HEK293T (cell line): ENCODE measurements around the gene SLC35G1.

Experiments
- ARNT ChIP-seq: fragments of 450-650 bp; IDR thresholded peaks from 2 replicates; pipeline ENCODE4 v1.6.1; 2017; ENCODE audit warnings: mild to moderate bottlenecking
- BHLHE40 ChIP-seq: fragments of 450-650 bp; IDR thresholded peaks from 2 replicates; pipeline ENCODE4 v1.6.1; 2016; ENCODE audit warnings: mild to moderate bottlenecking, moderate library complexity, borderline replicate concordance
- FOXA1 ChIP-seq: fragments of 450-650 bp; IDR thresholded peaks from 2 replicates; pipeline ENCODE4 v1.6.1; 2016; ENCODE audit warnings: mild to moderate bottlenecking
- FOXK2 ChIP-seq: fragments of 450-650 bp; IDR thresholded peaks from 2 replicates; pipeline ENCODE4 v1.6.1; 2016; ENCODE audit warnings: mild to moderate bottlenecking
- FOXM1 ChIP-seq: fragments of 450-650 bp; IDR thresholded peaks from 2 replicates; pipeline ENCODE4 v1.6.1; 2017; ENCODE audit warnings: mild to moderate bottlenecking, borderline replicate concordance
- HDGF ChIP-seq: fragments of 450-650 bp; IDR thresholded peaks from 2 replicates; pipeline ENCODE4 v1.6.1; 2017; ENCODE audit warnings: antibody characterized with exemption, borderline replicate concordance
- L3MBTL2 ChIP-seq: fragments of 450-650 bp; conservative IDR thresholded peaks from 2 replicates; pipeline ENCODE4 v1.6.1; 2016; ENCODE audit warnings: mild to moderate bottlenecking
- LEF1 ChIP-seq: fragments of 450-650 bp; IDR thresholded peaks from 2 replicates; pipeline ENCODE4 v1.6.1; 2017; ENCODE audit warnings: mild to moderate bottlenecking, borderline replicate concordance
- PKNOX1 ChIP-seq: fragments of 450-650 bp; IDR thresholded peaks from 2 replicates; pipeline ENCODE4 v1.6.1; 2016
- SP1 ChIP-seq: fragments of 450-650 bp; IDR thresholded peaks from 2 replicates; pipeline ENCODE4 v1.6.1; 2017
- SUZ12 ChIP-seq: fragments of 450-650 bp; IDR thresholded peaks from 2 replicates; pipeline ENCODE4 v1.6.1; 2016; ENCODE audit warnings: mild to moderate bottlenecking
- TARDBP ChIP-seq: fragments of 450-650 bp; IDR thresholded peaks from 2 replicates; pipeline ENCODE4 v1.6.1; 2016
- ZNF384 ChIP-seq: fragments of 450-650 bp; IDR thresholded peaks from 2 replicates; pipeline ENCODE4 v1.6.1; 2016

- no peak for TF ChIP-seq FOXA1
- no peak for TF ChIP-seq SP1
- no peak for TF ChIP-seq HDGF
- TF ChIP-seq FOXM1: no peak
- TF ChIP-seq SUZ12: no peak
- TF ChIP-seq L3MBTL2: no peak
- no peak for TF ChIP-seq BHLHE40
- TF ChIP-seq PKNOX1: no peak
- no peak for TF ChIP-seq FOXK2
- no peak for TF ChIP-seq ARNT
- TF ChIP-seq ZNF384: no peak
- TF ChIP-seq LEF1: no peak
- no peak for TF ChIP-seq TARDBP
Measured at GRCh38 chr10:93873420-93874115, 20.2 kb upstream of the SLC35G1 start.
